Measurements from ENCODE around the gene ATXN1. TPM values are rescaled to one million over a fixed set of nuclear protein-coding genes. Genes with fewer than 3 reads are reported as not detected.

Gene ATXN1
- total and polyA plus RNA-seq, 2 of the 13 experiments (the other 11 are each of a cell fraction or from before 2014, with no cell fraction given): 20.7 to 39.5 TPM

- Histone ChIP-seq H3K36me3 (replicated peaks in 1 of 2; ENCODE audit: control insufficient read depth in 1 of 2, insufficient read depth in 2 of 2, low read length in 2 of 2) (no peaks in the 10 kb centered on the region; a peak in 1 of 5 replicates), H3K9me3 (ENCODE audit: low read length) (no peaks in the 10 kb centered on the region), H3K4me1 (ENCODE audit: insufficient read depth, low read length) (no peaks in the 10 kb centered on the region), H3K4me3 (replicated peaks in 1 of 3; ENCODE audit: insufficient read depth in 1 of 3, low read depth in 2 of 3, low read length in 3 of 3) (no peak overlapping the region), H3K27ac (ENCODE audit: extremely low read length, insufficient read depth, low read length) (no peak overlapping the region), H3K79me2 (ENCODE audit: insufficient read depth, low read length) (no peaks in the 10 kb centered on the region), H3K9ac (ENCODE audit: insufficient read depth, low read depth, low read length) (no peak overlapping the region), H2AFZ (ENCODE audit: low read length) (no peak overlapping the region), H3K27me3 (ENCODE audit: control insufficient read depth in 1 of 2, insufficient read depth in 2 of 2, low read length in 2 of 2) (no peaks in the 10 kb centered on the region), H4K20me1 (ENCODE audit: insufficient read depth, low read length) (peaks cover 8% of the 10 kb centered on the region; the same call in 1 of the 2 replicates), H3K4me2 (ENCODE audit: low read depth, low read length) (no peak overlapping the region)
- TF ChIP-seq RNF2 (conservative IDR thresholded peaks at IDR 0.05; ENCODE audit: low read depth) (no peak), FOXP4 (CRISPR knock-in tag; IDR thresholded peaks at IDR 0.05) (no peak), NR0B2 (CRISPR knock-in tag; IDR thresholded peaks at IDR 0.05) (no peak), CERS6 (CRISPR knock-in tag; IDR thresholded peaks at IDR 0.05) (no peak), ZFP36L2 (CRISPR knock-in tag; IDR thresholded peaks at IDR 0.05) (no peak), POGZ (CRISPR knock-in tag; IDR thresholded peaks at IDR 0.05) (no peak), RFXANK (CRISPR knock-in tag; IDR thresholded peaks at IDR 0.05) (no peak), ZNF580 (CRISPR knock-in tag; IDR thresholded peaks at IDR 0.05; ENCODE audit: borderline replicate concordance, low read depth) (no peak), ZNF672 (CRISPR knock-in tag; IDR thresholded peaks at IDR 0.05) (no peak), ZNF878 (CRISPR knock-in tag; IDR thresholded peaks at IDR 0.05) (no peak), IRX3 (CRISPR knock-in tag; IDR thresholded peaks at IDR 0.05; ENCODE audit: borderline replicate concordance, low read depth) (no peak)
- POLR2A ChIA-PET: no interaction called here
- no TSS peak for BruUV-seq (replicated peaks)
- in situ Hi-C loops (cut with HindIII; ENCODE audit: extremely low pct_ligation_motif_present, low pct_unique_long_range_greater_than_20kb) (no loop called here), intact Hi-C loops (cut with micrococcal nuclease; ENCODE audit: unreplicated experiment) (loop anchor here (10.0 kb wide), 1 partner anchor 351 kb away; the partner anchor contains the start of gene ATXN1)
- CTCF ChIA-PET (ENCODE audit: low intra/inter-chr PET ratio, low total read pairs): no interaction called here
- ATAC-seq: no peak
- no peak for FAIRE-seq
- DNase-seq (ENCODE audit: low spot score): no peak
- 96% methylated on average over 5 of the region's 5 CpGs for WGBS (ENCODE audit: low lambda C conversion rate)
Observed at GRCh38 chr6:16414205-16414604, 347.1 kb downstream of the ATXN1 start.
